ENCODE results near the gene EHHADH.
"Not testable (repeated sequence)": the region's sequence is repeated elsewhere in the genome, so short reads cannot be mapped to it uniquely, and the experiment has no call there.

EHHADH gene

DNA sequence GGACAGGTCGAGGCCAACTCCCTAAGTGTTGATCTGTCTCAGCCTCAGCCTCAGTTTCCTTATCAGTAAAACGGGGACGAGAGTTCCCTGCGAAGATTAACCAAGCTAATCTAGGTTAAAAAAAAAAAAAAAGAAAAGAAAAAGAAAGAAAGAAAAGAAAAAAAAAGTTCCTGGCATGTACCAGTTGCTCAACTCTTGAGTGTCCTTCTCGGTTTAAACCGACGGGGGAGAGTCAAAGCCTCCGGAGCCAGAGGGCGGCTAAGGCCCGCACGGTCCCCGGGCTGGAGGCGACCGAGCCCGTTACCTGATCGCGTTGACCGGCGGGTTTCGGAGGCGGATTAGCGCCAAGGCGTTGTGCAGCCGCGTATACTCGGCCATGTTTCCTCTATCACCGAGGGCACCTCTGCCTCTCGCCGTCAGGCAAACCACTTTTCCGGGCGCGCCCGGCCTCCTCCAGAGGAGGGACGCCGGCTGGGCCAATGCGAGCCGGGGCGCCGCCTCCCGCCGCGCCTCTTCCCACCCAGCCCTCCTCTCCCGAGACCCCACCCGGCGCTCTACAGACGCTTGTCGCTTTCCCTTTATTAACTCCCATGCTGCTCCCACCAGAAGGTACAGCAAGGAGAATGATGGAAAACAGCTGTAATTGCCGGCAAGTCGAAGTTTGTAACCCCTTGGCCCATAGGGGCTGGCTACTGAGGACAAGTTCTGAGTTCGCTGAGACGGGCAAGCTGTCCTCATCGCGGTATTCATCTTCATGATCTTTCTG lies at the start of gene EHHADH:
EHHADH (minus strand) TSS at position 405 of the 766 bp plus-strand sequence; CDS start at position 378, 27 bp downstream.
- peak; percentile 94 for DNase-seq (ENCODE audit: low spot score)

DNA sequence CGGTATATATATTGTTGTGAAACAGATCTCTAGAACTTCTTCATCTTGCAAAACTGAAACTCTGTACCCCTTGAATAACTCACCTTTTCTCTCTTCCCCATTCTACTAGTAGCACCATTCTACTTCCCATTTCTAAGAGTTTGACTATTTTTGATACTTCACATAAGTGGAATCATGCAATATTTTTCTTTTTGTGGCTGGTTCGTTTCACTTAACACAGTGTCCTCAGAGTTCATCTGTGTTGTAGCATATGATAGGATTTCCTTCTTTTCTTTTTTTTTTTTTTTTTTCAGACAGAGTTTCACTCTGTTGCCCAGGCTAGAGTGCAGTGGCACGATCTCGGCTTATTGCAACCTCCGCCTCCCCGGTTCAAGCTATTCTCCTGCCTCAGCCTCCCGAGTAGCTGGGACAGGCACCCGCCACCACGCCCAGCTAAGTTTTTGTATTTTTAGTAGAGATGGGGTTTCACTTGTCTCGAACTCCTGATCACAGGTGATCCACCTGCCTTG lies 46.1 kb upstream of the EHHADH start:
- DNase-seq (ENCODE audit: low spot score), result not testable (repeated sequence)

DNA sequence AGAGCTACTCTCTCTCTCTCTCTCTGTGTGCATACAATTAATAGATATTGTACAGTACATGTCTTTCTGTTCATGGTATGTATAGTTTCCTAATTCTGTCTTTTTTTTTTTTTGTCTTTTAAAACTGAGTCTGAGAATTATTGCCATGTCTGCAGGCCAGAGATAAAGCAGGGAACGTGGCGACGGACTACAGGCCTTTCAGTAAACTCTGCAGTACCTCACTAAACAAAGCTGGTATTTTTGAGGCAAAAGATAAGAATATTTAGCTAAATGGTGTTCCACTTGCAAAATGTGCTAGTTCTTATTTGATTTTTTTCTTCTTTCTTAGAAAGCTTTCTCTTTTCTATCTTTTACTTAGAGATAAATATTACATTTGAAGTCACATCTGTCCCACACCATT lies 44.0 kb upstream of the EHHADH start:
- no peak for DNase-seq (ENCODE audit: low spot score)

DNA sequence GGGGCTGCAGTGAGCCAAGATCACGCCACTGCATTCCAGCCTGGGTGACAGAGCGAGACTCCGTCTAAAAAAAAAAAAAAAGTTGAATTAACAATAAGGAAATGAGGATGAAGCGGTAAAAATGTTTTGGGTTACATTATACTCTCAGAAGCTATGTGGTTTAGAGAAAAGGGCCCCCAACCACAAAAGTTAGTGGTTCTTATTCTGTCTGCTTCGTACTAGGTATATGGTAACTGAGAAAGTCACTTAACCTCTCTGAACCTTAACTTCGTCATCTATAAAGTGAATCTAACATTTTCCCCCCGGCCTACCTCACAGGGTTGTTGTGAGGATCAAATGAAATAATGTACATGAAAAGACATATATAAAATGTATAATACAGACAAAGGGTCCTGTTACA lies 38.4 kb upstream of the EHHADH start:
- no peak for DNase-seq (ENCODE audit: low spot score)

DNA sequence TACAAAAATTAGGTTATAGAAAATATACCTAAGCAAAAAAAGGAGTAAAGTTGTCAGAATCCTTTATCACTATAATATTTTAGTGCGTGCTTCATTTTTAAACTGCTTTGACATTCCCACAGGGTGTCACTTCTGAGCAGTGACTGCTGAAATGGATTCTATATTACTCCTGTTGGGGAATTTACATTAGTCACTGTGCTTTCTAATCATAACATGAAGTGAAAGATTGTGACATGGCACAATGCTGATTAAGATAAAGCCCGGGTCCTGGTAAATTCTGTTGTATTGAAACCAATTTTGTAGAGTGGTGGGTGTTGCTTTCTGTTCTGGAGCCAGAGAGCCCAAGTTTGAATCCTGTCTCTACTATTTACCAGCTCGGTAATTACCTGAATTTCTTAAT lies 36.4 kb upstream of the EHHADH start:
- DNase-seq (ENCODE audit: low spot score), result no peak

DNA sequence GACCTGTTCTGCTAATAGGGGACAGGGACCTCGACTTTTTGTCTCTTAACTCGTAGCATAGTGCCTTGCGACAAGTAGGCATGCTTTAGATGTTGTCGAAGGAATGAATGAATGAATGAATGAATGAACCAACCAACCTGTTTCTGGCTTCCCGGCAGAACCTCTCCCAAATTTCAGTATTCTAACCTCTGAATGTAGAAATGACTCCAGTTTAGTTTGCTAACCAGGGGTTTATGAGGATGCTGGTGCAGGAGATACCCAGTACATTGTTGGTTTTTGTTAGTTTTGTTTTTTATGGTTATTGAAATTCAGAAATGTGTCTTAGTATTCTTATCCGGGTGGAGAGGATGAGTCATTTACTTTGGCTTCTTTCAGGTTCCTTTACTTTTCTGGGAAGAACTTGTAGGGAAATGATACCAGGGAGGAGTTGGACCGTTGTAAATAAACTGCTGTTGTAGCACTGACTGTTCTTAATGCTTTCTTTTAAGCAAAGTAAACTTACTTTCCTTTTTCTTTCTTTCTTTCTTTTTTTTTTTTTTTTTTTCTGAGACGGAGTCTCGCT lies 29.6 kb upstream of the EHHADH start:
- DNase-seq (ENCODE audit: low spot score), result no peak

DNA sequence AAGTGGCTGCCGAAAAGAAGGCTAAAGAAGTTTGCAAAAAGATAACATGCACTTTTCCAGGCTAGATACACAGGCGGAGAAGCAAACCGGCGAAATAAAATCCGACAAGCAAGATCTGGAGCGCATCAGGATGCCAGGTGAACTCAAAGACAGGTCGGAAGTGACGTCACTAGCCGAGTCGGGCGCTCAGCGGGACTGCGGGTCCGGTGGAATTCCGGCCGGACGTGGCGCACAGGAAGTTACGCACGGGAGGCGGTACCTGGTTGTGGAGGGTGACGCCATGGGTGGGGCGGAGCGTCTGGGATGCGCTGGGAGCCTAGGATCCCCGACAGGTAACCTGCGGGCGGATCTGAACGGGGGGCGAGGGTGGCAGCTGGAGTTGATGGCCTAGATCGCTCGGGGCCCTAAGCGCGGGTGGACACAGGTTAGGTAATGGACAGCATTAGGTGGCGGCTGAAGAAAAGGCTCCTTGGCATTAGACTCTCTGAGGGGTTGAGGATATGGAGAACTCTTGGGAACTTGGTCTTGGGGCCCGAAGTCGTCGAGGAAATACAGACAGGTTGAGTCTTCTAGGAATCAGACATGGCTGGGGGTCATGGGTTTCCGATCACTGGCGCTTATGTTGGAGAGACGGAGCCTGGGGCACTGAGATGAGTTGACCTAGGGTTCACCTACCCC lies 29.0 kb upstream of the EHHADH start:
- peak; percentile 99 for DNase-seq (ENCODE audit: low spot score)

DNA sequence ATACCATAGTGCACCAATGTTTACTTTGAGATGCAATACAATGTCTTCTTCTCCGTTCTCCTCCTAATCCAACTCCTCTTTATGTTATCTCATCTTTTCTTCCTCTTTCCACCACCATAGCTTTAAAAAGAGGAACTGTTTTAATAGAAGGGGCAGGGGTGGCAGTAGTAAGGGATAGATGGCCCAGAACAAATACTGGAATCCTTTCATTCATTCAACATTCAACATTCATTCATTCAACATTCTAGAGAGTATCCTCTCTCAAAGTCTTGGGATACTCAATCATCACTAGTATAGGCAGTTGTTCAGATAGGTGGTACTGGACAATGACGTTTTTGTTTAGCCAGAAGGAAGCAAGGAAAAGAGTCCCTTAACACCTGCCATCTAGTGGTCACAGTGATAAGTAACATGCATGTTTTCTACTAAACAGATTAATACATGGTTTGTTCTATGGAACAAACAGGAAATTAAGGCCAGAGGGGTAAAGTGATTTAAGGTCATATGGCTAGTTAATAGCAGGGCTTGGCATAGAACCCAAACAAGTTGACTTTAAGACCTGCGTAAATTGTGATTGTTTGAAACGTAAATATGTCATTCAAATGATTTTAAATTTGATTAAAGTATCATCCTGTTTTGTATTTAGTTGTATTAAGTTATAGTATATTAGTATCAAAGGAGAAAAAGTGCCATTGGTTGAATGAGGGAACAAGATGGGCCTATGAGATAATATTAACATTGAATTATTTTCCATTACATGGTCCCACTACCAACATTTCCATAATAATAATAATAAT lies 26.9 kb upstream of the EHHADH start:
- DNase-seq (ENCODE audit: low spot score), result peak; percentile 63

DNA sequence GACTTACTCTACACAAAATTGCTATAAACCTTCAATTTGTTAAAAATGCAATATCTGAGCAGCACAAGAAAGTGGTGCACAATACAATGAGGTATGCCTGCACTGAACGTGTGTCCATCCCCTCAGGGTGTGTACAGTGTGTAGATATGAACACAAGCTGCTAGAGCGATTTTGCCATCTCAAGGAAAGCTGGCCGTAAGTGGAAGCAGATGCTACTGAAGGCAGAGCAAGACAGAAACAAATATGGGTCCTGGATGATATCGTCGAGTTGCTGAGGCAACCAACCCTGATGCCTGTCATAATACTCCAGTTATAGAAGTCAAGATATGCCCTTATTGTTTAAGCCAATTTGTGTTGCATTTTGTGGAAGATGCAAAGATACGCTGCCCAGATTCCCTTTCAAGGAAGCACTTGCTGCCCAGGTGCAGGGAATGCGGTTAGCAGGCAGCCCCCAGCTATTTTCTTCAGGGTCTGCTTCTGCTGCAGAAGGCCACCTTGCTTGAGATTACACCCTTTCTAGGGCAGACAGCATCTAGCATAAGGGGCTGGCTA lies 25.8 kb upstream of the EHHADH start:
- no peak for DNase-seq (ENCODE audit: low spot score)

DNA sequence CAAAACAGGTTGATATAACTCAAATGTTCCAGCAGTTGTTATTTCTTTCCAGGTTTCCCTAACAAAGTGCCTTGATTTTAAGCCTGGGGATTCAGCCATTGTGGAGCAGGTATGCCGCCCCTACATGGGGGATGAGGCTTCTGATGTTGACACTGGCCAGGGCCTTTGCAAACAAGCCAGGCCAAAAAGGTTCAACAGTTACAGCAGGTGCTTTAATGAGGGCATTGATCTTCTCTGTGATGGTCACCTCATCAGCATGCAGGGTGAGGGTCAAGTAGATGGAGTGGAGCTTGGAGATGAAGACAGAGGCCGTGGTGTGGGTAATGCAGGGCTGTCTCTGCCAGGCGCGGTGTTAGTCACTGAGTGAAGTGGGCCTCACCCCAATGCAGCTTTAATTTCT lies 22.6 kb upstream of the EHHADH start:
- DNase-seq (ENCODE audit: low spot score), result no peak

DNA sequence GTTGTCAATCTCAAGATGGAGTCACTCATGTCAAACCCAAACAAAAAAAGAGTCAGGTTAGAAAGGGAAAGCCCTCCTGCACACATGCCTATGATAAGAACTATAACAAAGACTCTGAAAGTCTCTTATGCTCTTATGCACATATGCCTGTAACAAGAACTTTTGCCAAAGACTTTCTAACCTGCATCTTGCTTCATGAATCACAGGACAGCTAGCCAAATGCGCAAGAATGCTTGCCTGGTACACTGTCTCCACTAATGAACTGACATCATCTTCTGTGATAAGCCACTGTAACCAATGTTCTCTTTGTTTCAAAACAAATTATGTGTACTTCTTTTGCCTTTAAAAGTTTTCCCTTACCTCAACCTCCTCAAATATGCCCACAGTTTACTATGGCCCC lies 18.2 kb upstream of the EHHADH start:
- no peak for DNase-seq (ENCODE audit: low spot score)

DNA sequence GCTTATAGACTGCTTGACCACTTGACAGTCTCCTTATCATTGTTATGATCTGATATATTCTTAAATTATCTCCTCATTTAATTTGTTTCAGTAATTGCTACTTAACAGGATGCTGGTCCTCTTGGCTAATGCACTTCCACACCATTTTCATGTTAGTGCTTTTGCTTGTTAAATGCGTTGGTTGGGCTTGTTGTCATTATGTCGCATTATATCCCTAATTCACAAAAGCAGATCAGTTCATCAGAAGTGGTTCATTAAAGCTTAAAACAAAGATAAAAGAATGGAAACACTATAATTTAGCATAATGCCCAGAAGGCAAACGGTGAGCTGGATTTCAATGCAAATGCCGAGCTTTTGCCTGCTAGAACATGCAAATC lies 17.1 kb upstream of the EHHADH start:
- DNase-seq (ENCODE audit: low spot score), result no peak

DNA sequence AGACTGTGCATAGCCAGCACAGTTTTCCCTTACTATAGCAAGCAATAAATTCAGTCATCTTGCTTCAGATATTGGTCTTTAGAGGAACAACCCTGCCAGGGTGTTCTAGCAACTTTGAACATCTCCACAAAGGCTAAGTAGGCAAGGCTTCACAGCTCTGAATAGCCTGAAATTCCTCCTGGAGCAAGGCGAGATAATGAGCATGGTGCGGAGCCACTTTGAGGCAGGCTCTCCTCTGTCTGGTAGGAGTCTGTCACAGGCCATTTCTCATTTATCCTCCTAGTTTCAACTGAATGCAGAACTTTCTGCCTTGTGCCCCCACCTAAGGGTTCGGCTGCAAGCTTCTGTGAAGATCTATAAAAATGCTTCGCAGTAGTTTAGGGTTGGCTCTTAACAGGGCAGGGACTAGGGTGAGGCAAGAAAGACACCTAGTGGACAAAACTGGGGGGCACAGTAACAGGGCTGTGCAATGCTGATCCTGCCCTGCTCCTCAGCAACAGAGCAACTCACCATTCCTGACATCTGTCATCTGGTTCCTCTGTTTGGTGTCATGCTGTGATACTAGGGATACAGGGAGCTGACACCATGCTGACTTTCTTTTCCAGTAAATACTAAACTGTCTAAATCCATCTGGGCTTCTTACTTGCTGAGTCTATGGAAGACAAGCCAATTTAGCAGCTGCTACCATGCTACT lies 16.6 kb upstream of the EHHADH start:
- peak; percentile 78 for DNase-seq (ENCODE audit: low spot score)

DNA sequence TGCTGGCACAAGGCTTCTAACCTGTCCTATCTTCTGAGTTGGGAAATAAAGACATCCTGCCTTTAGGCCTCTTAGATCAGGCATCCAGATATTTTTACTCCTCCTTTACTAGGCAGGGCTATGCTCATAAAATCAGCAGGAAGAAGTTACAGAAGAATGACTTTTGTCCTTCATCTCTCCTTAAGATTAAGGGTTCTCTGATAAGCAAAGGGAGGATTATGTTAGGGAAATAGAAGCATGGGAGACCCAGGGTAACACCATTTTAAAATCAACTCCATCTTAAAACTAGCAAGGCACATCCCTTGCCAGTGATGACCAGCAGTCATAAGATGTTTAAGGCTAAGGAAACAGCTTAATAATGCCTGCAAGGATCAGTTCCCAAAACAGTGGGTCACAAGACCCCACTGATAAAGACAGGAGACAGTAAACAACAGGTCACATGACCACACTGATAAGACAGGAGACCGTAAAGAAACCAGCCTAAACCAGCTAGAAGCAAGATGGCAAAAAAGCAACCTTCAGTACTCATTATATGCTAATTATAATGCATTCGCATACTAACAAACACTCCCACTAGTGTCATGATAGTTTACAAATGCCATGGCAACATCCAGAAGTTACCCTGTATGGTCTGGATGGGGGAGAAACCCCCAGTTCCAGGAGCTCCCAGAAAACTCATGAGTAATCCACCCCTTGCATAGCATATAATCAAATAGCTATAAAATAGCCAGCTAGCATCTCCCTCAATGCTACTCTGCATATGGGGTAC lies 14.5 kb upstream of the EHHADH start:
- no peak for DNase-seq (ENCODE audit: low spot score)

DNA sequence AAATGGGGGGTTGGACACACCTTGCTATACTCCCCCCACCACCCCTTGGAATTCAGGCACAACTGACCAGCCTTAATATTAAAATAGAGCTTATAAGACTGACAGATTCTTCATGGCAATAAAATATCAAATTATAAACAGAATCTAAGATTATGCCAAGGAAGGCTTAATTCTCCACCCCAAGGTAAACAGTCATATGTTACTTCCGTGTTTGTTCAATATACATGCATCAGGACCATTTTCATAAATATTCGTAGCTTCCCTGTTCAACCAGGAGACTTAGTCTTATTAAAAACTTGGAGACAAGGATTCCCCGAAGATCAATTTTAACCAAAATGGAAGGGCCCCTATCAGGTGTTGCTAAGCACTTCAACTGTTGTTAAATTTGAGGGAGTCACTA lies 13.3 kb upstream of the EHHADH start:
- DNase-seq (ENCODE audit: low spot score), result no peak

DNA sequence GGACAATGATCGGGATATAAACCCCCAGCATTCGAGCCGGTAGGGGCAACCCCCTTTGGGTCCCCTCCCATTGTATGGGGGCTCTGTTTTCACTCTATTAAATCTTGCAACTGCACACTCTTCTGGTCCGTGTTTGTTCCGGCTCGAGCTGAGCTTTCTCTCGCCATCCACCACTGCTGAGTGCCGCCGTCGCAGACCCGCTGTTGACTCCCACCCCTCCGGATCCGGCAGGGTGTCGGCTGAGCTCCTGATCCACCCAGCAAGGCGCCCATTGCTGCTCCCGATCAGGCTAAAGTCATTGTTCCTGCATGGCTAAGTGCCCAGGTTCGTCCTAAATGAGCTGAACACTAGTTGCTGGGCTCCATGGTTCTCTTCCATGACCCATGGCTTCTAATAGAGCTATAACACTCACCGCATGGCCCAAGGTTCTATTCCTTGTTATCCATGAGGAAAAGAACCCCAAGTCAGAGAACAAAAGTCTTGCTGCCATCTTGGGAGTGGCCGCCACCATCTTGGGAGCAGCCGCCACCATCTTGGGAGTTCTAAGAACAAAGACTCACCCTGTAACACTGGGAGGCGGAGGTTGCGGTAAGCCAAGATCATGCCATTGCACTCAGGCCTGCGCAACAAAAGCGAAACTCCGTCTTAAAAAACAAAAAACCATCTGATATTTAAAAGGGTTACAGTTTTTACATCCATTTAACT lies 11.2 kb upstream of the EHHADH start:
- no peak for DNase-seq (ENCODE audit: low spot score)

DNA sequence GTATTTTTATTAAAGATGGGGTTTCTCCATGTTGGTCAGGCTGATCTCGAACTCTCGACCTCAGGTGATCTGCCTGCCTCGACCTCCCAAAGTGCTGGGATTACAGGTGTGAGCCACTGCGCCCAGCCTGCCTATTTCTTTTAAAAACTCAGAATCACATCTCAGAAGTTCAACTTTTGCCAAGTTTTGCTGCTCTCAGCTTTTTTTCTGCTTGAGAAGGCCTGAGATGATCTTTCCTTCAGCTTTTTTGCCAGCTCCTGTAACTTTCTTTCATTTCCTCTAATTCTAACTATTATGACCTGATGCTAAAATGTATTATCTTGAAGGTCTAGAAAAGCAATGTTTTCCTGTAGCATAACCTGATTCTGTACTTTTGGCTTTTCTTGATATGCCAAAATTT lies 9.6 kb upstream of the EHHADH start:
- DNase-seq (ENCODE audit: low spot score), result no peak

DNA sequence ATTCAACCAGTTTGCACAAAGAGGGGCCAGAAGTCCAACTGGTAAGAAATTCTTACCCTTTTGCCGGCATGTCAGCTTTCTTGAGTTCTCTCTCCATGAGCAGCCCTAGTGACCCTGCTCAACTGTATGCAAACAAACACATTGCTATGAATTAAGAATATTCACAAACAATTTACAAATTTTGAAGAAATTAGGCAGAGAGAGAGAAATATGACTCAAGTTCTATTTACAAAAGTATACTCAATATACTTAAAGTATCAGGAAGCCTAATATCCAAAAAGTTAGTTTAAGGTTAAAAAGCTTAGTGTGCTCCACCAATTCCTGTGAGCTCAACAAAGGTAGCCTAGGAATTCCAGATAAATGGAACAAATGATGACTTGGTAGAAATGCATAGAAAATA lies 3.5 kb upstream of the EHHADH start:
- no peak for DNase-seq (ENCODE audit: low spot score)

DNA sequence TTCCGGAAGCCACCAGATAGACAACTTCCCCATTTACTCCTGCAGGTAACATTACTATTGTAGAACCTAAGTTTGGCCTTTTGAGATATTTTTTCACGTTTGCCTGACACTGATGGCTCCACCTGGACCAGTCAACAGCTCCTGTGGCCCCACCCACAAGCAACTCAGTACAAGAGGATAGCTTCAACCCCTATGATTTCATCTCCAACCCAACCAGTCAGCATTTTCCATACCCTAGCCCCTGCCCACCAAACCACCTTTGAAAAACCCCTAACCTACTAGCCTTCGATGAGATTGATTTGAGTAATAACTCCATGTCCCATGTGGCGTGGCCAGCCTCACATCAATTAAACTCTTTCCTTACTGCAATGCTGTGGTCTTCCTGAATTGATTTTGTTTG lies 950 bp upstream of the EHHADH start:
- DNase-seq (ENCODE audit: low spot score), result no peak

DNA sequence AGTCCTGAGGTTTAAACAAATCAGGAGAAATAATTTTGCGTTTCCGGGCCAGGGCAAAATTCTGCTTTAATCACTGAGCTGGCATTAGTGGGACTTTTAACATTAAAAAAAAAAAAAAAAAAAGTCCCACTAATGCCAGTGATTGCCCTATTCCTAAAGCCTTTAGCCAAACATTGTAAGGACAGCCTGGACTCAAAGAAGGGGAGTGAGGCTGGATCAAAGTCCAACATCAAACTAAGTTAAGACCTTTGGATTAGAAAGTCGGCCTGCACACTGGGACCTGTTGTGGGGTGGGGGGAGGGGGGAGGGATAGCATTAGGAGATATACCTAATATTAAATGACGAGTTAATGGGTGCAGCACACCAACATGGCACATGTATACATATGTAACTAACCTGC lies 716 bp downstream of the EHHADH start:
- not testable (repeated sequence) for DNase-seq (ENCODE audit: low spot score)
